Endothelial cell of hepatic sinusoid (primary cell): ENCODE data around the gene CLPSL1.

ENCODE experiments used
- in situ Hi-C: cut with HindIII; loops from 2 replicates; pipeline ENCODE4 v1.10.0; 2017; ENCODE audit warnings: low sequenced_read_pairs

The CLPSL1 gene

DNA sequence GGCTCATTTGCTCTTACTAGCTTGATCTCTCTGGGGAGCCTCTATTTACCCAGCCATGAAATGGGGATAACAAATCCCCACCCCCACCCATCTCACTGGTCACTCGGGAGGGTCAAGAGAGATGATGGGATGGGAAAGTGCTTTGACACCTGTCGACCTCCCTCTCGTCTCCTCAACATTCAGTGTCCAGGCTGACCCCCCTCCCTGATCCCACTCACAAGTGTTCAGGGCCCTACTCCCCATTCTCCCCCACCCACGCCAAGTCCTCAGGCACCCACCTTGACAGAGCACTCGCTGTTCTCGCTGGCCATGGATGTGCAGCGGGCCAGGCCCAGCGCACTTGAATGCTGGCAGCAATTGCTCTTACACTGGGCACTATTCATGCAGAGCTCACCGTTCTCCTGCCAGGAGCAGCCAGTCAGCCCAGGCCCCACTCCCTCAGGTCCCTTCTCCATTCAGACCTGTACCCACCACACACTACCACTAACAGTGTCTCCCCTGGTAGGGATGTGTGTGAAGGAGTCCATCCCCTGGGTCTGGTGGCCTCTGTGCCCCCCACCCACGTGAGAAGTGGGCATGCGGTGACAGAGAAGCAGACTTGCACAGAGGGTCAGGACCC lies 14.7 kb downstream of the CLPSL1 start:
- in situ Hi-C loops, result loop anchor here (5.0 kb wide), 3 partner anchors 43 to 93 kb away; no protein-coding TSS in a partner anchor

DNA sequence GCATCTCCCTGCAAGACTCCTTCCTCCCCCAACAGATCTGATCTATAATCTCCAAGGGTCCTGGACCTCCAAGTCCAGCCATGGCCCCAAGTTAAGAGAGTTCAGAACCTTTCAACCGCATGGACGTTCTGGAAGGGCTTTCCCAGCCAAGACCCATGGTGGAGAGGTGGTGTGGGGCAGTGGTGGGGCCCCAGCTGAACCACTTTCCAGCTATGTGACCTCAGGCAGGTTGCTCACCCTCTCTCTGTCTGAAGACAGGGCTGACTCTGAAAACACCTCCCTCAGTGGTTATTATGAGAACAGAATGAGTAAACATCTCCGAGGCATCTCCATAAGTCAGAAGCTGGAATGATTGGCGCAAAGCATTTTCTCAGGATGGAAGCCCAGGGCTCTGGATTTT lies 15.4 kb downstream of the CLPSL1 start:
- in situ Hi-C loops, result loop anchor here (5.0 kb wide), 3 partner anchors 44 to 94 kb away; no protein-coding TSS in a partner anchor

DNA sequence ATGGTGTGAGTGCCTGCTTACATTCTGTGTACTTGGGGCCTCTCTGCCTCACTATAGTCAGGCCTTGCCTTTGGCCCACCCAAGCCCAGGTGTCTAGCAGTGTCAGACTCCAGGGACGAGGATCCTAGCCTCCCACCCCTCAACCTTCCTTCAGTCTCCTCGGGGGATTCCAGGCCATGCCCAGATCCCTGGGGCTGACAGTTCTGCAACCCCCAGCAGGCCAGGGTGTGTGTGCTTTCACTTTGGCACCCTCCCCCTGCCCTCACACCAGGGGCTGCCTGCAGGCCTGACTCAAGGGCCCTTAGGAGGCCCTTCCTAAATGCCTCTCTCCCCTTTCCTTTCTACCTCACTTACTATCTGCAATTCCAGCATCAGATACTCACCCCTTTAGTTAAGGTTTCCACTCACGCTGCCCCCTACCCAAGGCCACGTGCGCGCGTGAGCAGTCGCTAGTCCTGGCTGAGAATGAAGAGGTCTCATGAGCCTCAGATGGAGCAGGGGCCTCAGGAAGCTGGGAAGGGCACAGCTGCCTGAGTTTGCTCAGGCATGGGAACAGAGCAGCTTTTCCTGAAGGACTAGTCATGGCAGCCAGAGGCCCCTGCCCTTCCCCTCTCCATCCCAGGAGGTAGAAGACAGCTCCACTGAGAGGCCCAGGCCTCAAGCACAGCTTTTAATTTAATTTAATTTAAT lies 17.2 kb downstream of the CLPSL1 start:
- in situ Hi-C loops, result loop anchor here (5.0 kb wide), 3 partner anchors 46 to 96 kb away; no protein-coding TSS in a partner anchor

DNA sequence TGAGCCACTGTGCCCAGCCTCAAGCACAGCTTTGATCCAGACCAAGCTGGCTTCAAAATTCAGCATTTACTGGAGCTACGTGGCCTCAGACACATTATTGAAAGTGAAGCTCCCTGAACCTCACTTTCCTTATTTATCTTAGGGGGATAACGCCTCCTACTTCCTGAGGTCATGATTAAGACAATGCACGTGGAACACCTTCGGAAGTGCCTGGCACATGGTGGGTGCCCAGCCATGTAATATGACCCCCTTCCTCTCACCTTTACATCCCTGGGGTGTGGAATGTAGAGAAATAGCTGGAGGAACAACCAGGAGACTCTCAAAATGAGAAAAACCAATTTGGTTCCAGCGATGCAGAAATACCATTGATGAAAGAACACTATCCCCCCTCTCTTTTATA lies 17.9 kb downstream of the CLPSL1 start:
- in situ Hi-C loops, result loop anchor here (5.0 kb wide), 3 partner anchors 46 to 96 kb away; no protein-coding TSS in a partner anchor

DNA sequence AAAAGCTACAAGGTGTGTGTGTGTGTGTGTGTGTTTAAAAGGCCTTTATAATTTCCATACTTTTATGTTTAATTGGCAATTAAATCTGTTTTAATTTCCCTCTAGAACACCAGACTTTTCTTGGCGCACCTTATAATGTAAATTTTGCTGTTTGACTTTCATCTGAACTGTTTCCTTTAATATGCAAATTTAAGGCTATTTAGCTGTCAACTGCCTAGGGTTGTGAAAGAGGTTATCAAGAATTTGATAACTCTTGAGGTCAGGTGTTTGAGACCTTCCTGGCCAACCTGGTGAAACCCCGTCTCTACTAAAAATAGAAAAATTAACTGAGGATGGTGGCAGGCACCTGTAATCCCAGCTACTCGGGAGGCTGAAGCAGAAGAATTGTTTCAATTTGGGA lies 20.3 kb downstream of the CLPSL1 start:
- in situ Hi-C loops, result no loop called here

DNA sequence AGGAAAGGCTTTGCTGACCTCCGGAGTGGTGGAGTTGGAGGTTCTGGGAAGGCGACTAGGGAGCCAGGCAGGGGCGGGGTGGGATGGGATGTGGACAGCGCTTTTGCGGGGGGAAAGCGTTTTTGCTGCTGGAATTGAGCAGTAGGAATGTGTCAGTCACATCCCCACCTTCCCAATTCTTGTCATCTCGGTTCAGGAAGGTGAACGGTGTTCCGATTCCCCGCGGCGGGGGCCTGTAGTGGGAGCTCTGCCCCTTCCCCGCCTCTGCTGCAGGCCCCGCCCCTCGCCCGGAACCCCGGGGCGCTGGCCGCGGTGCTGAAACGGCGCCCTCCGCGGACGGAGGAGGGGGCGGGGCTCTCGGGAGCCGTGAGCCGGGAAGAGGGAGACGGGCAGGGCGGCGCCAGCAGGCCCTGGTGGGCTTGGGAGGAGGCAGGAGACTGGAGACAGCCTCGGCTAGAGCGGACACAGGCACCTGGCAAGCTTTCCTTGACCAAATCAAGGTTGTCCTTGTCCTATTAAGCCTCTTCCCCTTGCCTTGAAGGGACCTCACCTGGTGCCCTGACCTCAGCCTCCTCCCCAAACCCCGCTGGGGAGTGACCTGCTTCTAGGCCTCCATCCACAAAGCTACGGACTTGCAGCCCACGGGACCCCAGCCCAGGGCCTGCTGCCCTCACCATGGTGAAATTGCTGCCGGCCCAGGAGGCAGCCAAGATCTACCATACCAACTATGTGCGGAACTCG lies 24.3 kb downstream of the CLPSL1 start, which contains the start of gene LHFPL5:
LHFPL5 (plus strand) TSS at position 357 of the 741 bp plus-strand sequence; CDS start at position 676, 319 bp downstream.
- in situ Hi-C loops, result no loop called here

DNA sequence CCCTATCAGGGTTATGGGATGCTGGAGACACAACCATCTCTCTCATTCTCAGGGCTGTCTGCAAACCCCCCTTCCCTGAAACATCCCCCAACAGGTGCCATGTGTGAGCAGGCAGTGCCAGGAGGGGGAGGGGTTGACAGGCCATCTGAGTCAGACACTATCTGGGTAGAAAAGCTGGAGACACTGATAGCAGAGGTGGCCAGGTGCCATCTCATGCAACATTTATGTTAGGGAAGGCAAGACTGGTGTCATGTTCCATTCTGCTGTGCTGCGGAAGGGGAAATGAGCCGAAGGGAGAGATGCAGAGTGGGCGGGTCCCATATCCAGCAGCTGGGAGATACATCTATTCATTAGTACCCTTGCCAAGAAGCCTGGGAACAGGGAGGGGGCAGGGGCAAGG lies 27.9 kb downstream of the CLPSL1 start:
- in situ Hi-C loops, result no loop called here

DNA sequence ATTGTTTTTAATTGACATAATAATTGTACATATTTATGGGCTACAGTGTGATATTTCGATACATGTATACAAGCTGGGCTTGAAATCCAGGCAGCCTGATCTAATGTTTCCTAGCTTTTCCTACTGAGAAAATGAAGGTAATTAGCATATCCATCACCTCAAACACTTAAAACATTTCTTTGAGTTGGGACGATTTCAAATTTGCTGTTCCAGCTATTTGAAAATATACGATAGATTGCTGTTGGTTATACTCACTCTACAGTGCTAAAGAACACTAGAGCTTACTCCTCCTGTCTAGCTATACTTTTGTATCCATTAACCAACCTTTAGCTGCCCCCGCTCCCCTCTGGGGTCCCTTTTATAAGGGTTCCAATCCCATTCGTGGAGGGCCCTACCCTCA lies 29.0 kb downstream of the CLPSL1 start:
- in situ Hi-C loops, result no loop called here

DNA sequence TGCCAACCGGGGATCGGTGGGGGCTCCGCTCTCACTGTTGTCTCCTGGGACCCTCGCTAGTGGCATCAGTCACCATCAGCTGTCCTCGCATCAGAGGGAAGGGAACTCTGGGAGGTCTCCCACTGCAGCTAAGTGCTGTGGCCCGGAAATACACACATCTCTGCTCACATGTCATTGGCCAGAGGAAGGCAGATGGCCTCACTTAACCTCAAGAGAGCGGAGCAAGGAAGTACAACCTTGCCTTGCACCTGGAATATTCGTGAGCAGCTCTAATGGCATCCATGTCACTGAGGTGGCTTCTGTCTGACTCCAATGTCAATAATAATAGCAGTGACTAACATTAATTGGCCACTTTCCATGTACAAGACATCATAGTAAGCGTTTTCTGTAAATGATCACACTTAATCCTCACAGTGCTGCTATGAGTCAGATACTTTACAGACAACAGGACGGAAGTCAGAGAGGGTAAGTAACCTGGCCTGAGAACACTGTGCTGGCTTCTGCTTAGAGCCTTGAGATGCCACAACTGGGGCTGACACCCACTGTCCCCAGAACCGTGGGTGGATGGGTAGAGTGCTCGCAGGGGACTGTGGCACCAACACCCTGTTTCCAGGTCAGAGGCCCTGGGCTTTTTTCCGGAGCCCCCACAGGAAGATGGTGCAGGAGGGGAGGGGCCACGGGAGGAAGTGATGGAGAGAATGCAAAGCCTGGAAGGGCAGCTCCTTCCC lies 30.3 kb downstream of the CLPSL1 start:
- in situ Hi-C loops, result no loop called here

DNA sequence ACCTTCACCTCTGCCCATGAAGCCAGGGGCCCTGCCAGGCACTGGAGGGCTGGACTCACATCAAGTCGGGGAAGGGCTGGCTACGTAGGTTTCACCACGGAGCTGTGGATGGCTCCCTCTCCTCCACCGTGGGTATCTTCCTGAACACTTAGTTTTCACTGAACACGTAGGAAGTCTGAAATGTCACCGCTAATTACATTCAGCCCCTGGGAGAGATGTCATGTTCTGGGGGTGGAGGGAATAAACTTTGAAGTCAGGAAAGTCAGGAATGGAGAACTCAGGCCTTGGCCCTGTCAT lies 30.8 kb downstream of the CLPSL1 start:
- in situ Hi-C loops, result no loop called here

DNA sequence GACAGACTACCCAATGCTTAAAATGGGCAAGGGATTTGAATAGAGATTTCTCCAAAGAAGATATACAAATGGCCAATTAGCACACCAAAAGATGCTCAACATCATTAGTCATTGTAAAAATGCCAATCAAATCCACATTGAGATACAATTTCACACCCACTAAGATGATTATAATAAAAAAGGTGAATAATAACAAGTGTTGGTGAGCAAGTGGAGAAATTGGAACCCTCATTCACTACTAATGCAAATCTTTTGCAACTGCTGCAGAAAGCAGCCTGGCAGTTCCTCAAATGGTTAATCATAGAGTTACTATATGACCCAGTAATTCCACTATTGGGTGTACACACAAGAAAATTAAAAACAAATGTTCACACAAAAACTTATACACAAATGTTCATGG lies 36.7 kb downstream of the CLPSL1 start:
- in situ Hi-C loops, result no loop called here

DNA sequence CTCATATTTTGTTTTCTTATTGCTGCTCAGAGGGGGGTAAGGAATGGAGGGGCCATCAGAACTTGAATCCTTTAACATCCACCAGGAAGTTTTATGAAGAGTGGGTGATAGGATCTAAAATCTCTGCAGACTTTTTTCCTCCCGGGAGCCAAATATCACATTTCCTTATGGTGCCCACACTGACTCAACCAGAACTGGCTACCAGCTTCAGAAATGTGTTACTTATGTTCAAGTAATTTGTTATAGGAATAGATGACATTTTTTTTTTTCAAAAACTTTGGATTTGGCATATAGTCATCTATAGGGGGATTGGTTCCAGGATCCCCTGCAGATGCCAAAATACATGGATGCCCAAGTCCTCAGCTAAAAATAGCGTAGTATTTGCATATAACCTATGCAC lies 42.8 kb downstream of the CLPSL1 start:
- in situ Hi-C loops, result no loop called here

DNA sequence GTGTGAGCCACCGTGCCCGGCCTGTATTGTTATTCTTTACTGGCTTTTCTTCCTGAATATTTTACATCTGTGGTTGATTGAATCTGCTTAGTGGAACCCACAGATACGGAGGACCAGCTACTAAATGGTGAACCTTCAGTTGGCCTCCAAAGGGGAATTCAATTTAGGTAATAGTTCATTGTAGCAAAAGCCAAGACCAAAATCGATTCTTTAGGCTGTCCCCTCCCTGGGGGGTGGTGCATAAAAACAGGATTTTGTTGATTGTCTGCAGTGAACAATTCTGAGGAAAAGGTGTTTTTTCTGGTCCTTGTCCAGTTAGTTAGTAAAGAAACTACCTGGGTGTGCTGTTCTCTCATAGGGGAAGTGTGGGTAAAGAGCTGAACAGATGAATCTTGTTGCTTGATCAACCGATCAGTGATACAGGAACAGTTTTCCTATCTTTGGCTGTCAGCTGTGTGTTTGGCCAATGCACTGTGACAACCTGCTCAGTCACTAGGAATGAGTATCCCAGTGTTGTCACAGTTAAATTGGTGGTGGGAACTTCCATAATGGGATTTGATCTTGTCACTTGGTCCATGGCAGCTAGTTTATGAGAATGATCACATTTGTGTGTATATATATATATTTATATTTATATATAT lies 43.9 kb downstream of the CLPSL1 start:
- in situ Hi-C loops, result no loop called here

DNA sequence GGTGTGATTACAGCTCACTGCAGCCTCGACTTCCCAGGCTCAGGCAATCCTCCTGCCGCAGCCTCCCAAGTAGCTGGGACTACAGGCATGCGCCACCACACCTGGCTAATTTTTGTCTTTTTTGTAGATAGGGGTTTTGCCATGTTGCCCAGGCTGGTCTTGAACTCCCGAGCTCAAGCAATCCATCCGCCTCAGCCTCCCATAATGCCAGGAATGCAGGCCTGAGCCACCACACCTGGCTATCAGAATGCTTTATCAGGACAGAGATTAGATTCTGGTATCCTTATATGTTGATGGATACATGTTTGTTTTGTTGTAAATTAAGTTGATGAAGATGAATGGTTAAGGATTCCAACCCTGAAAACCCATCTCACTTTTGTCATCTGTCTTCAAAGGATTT lies 48.5 kb downstream of the CLPSL1 start:
- in situ Hi-C loops, result no loop called here

DNA sequence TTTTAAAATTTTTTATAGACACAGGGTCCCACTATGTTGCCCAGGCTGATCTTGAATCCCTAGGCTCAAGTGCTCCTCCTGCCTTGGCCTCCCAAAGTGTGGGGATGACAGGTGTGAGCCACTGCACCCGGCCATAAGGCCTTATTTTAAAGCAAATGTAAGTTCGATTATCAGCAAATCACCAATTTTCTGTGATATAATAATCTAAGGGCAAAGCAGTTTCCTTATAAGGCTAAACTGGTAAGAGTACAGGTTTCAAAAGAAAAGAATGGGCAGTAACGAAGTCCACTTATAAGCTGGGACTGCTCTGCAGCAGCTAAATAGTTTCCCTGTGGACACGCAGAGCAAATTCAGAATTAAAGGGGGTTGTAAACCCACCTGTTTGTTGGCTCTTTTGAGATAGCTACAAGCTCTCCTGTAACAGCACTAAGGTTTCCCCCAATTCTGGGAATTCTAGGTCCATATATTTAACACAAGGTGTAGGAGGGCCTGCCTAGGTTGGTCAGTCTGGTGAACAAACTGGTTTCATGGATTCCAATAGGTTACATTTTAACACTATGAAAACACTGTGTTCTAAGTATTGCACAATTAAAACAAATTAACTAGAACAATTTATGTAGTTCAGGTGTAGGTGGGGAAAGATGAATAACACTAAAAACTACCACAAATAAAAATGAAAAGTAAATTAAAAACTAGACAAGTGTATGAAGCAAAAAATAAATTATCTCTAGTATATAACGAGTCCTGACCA lies 50.6 kb downstream of the CLPSL1 start:
- in situ Hi-C loops, result no loop called here

DNA sequence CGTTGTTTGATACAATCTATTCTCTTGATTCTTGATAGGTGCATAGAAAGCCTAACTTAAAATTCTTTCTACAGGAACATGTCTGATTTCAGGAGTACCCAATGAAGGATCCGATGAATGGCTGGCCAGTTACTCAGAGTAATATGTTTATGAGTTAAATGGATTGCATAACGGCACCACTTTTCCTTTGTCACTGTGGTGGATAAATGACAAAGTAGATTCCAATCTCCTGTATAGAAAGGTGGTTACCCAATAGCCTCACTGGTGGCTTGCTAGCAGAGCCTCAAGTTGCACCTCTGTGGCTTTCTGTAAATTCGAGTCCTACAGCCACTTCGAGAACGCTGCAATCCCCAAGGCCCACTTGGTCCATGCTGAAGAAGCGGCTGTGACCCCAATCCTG lies 52.7 kb downstream of the CLPSL1 start:
- in situ Hi-C loops, result no loop called here
